ENCODE measurements around the gene FCER1A.
"Not testable (repeated sequence)": the region's sequence is repeated elsewhere in the genome, so short reads cannot be mapped to it uniquely, and the experiment has no call there.

Gene FCER1A

GRCh38 chr1:159302095-159302494 is at the start of gene FCER1A:
Gene FCER1A, plus strand, starts transcription at chr1:159302336. Its CDS starts 29 bp downstream, at chr1:159302365.
- DNase-seq (ENCODE audit: low read depth in 2 of 2) = no peak

GRCh38 chr1:159261311-159261710 is 40.8 kb upstream of the FCER1A start:
- no peak for DNase-seq (ENCODE audit: low read depth in 2 of 2)

- DNase-seq (ENCODE audit: low read depth in 2 of 2) = no peak
Measured at GRCh38 chr1:159261721-159262494, 40.2 kb upstream of the FCER1A start.

GRCh38 chr1:159266832-159267231 is 35.3 kb upstream of the FCER1A start:
- no peak for DNase-seq (ENCODE audit: low read depth in 2 of 2)

DNA sequence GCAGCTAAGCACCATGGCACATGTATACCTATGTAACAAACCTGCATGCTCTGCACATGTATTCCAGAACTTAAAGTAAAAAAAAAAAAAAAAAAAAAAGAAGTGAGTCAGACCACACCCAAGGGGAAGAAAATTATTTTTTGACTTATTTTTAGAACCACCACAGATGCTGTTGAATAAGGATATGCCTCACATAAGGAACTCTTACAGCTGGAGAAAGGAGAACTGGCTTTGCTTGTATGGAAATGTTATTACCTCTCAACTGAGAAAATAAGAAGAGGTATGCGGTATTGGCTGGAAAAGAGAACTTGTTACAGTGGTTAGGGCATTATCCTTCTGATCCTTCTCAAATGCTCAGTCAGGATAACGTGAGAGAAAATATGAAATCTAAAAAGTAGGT is 27.5 kb upstream of the FCER1A start:
- no peak for DNase-seq (ENCODE audit: low read depth in 2 of 2)

DNA sequence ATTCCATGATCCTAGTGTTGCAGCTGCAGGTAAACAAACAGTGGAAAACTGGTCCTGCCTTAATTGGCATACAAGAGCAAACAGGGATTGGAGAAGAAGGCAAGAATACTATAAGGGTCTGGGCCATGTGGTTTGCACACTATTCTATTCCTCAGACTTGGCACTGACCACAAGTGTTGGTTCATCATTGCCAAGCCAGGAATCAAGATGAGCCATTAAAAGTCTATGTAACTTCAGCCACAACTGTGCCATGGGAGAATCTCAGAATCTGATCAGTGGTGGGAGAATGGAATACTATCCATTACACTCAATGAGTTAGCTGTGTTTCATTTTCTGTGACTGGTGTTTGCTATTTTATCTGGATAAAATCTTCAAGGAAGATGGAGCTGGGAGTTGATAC is 26.2 kb upstream of the FCER1A start:
- no peak for DNase-seq (ENCODE audit: low read depth in 2 of 2)

GRCh38 chr1:159279773-159280172 is 22.4 kb upstream of the FCER1A start:
- DNase-seq (ENCODE audit: low read depth in 2 of 2) = no peak

DNA sequence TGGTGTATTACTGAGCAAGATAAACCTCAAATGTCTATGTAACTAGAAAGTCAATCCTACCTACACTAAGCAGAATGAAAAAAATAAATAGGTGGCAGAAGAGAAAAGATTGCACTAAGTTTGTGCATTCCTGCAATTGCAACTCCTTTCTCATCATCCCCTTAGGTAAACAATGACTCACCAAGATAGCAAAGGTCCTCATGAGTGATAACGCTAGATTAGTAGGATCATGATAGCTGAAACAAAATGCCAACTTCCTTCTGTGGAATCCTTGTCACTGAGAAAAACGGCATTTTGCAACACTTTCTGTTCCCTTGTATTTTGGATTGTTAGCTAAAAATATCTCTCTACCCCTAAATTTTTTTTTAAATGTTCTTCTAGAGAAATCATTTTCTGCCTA is 20.0 kb upstream of the FCER1A start:
- DNase-seq (ENCODE audit: low read depth in 2 of 2) = no peak

DNA sequence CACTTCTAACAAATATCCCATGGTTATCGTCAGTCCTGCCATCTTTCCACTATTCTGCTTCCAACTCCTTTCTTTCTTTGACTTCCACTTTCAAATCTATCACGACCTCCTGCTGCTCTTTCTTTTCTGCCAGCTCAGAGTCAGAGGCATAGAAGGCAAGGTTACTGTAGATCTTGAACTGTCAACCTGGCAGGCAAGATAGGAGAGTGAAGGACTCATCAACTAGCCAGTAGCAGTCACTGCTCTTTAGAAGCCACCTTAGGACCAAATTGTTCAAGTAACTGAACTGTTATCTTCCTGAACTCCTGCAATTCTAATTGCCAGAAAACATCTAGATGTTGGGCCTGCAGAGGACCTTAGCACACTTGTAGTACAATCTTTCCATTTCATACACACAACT is 13.1 kb upstream of the FCER1A start:
- DNase-seq (ENCODE audit: low read depth in 2 of 2) = no peak

GRCh38 chr1:159291424-159291823 is 10.7 kb upstream of the FCER1A start:
- DNase-seq (ENCODE audit: low read depth in 2 of 2) = no peak

DNA sequence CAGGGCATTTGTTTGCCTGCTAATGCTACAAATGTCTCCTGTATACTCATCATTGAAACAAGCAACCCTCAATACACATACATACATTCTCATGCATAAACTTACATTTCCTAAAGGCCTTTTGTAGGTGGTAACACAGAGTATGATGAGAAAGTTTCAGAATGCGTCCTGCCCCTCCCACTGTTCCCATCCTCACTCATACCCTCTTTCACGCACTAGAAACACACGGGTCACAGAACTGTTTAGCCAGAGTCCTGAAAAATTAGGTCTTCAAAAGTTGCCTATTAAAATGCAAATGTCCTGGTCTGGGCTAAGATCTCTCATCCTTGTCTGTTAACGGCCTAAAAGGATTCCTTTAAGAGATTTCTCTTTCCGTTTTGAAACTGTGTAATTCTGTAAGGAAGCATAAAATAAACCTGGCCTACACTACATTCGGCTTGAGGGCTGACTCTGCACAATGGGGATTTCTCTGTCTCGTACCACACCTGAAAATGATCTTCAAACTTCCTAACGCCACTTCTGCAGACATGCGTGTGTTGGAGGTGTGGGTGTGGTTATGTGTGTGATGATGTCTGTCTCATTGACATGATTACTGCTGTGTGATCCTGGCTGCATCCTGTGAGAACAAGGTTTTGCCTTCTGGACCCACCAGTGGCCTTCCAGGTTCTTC is 5.3 kb upstream of the FCER1A start:
- no peak for DNase-seq (ENCODE audit: low read depth in 2 of 2)

- no peak for DNase-seq (ENCODE audit: low read depth in 2 of 2)
Measured at GRCh38 chr1:159300146-159300545, 2.0 kb upstream of the FCER1A start.

DNA sequence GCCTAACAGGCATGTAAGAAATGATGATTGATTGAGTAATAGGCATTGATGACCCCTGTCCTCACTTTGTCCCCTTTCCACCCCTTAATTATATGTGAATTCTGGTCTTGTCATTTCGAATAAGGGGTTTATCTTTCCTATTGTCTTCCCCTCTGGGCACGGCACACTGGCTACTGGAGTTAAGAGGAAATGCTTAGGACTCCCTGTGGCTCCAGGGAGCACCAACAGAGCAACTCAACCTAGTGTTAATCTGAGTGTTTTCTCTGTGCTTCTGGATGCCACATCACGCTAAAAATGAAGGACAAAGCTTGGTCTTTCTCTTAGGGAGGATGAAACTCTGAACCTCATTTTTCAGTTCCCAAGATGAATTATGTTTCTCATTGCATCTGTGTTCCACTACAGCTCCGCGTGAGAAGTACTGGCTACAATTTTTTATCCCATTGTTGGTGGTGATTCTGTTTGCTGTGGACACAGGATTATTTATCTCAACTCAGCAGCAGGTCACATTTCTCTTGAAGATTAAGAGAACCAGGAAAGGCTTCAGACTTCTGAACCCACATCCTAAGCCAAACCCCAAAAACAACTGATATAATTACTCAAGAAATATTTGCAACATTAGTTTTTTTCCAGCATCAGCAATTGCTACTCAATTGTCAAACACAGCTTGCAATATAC is 5.3 kb downstream of the FCER1A start:
- DNase-seq (ENCODE audit: low read depth in 2 of 2) = no peak

DNA sequence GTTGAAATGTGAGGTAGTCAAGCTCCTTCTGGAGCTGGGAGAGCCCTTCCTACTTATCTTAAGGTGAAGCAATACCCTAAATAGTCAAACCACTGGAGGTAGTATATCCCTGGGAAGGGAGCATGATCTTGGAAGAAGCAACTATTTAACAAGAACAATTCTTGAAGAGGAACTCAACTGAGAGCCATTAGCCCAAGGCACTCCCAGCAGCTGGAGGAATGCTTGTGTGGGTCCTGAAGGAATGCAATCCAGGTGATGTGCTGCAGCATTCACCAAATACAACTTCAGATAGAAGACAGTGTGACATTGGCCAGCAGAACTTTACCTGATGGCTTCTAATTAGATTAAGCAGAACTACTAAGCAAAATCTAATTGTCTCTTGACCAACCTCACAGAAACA is 9.5 kb downstream of the FCER1A start:
- no peak for DNase-seq (ENCODE audit: low read depth in 2 of 2)

DNA sequence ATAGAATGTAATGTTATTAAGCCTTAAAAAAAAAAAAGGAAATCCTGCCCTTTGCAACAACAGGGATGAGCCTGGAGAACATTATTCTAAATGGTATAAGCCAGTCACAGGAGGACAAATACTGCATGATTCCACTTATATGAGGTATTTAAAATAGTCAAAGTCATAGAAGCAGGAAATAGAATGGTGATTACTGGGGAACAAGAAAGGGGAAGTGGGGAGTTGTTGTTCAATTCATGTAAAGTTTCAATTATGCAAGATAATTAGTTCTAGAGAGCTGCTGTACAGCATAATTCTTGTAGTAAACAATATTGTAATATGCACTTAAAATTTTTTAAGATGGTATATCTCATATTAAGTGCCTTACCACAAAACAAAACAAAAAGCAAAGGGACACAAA is 13.2 kb downstream of the FCER1A start:
- DNase-seq (ENCODE audit: low read depth in 2 of 2) = no peak

DNA sequence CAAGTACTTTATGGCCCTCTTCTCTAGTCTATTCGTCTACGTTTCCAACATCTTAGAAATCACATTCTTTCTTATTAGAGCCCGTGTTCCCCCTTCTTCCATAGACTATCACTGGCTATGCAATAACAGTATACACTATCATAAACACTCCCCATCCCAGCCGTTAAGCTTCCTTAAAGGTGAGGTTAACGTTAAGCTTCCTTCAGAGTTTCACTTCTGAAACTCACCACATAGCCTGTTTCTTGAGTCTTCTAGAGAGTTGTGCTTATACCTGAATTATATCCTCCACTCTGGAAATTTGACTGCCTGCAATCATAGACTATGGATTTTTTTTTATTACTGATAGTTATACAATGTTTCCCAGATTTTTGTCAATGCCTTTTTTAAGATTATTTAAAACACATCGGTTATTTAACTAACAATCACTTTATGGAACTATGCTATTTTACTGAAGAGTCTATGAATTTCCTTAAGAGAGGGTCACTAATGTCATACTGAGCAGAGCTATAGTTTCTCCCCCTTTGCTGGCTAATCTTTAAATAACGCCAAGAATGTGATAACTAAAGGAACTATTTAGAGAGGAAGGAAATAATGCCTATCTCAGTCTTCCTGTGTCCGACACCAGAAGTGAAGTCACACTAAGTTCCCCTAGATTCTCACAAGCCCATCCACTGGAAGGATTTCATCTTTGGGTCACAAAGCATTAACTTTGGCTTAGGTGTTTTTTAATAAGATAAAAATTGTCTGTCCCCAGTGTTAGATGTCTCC is 16.8 kb downstream of the FCER1A start:
- DNase-seq (ENCODE audit: low read depth in 2 of 2) = no peak

- DNase-seq (ENCODE audit: low read depth in 2 of 2) = no peak
Measured at GRCh38 chr1:159334797-159335196, 32.7 kb downstream of the FCER1A start.

DNA sequence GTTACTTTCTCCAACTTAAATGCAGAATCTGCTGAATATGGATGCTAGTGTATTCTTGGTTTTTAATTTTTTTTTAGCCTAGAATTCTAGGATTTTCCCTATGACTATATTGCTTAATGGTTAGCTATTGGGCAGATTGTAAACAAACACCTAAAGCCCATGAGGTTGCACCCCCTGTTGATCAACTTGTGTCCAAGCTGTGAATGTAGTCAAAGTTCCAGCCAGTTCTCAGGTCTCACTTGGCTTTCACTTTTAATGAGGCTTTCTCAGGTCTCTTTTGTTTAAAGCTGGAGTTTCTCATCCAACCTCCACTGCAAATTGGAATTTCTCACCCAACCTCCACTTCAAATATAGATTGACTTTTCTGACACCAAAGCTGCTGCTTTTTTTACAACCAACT is 35.9 kb downstream of the FCER1A start:
- no peak for DNase-seq (ENCODE audit: low read depth in 2 of 2)

DNA sequence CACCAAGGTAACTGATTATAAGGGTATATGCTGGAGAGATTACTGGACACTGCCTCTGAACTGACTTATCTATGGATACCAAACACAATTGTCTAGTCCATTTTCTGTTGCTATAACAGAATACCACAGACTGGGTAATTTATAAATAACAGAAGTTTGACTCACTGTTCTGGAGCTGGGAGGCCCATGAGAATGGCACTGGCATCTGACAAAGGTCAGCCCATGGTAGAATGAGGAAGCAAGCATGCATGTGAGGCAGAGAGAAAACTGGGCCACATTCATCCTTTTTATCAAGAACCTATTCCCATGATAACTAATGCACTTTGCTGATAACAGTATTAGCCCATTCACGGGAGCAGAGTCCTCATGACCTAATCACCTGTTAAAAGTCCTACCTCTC is 37.4 kb downstream of the FCER1A start:
- DNase-seq (ENCODE audit: low read depth in 2 of 2) = no peak

DNA sequence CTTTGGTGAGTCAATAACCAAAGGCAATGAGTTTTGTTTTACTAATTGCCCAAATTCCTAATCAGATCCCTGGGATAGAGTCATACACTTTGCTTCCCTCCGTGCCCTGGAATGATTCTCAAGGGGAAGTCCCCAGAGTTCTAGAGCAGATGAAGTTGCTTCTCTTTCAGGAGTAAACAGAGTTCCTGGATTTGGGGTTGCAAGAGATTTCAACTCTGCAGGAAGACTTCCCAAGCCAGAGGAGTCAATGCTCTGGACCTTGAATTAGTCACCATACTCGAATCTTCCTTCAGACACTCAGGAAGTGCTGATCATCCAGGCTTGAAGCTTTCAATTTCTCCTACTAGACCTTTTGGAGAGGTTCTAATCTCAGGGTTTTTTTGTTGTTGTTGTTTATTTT is 39.6 kb downstream of the FCER1A start:
- DNase-seq (ENCODE audit: low read depth in 2 of 2) = no peak

GRCh38 chr1:159342761-159343425 is 40.8 kb downstream of the FCER1A start:
- no peak for DNase-seq (ENCODE audit: low read depth in 2 of 2)

- not testable (repeated sequence) for DNase-seq (ENCODE audit: low read depth in 2 of 2)
Measured at GRCh38 chr1:159349374-159349773, 47.2 kb downstream of the FCER1A start.
